ENCODE measurements around the gene KNDC1. TPM values are rescaled to one million over a fixed set of nuclear protein-coding genes. Genes with fewer than 3 reads are reported as not detected.
"Not testable (repeated sequence)": the region's sequence is repeated elsewhere in the genome, so short reads cannot be mapped to it uniquely, and the experiment has no call there.

The KNDC1 gene
- total RNA-seq, 1 donor from 2014 or later, result 0.54 TPM

DNA sequence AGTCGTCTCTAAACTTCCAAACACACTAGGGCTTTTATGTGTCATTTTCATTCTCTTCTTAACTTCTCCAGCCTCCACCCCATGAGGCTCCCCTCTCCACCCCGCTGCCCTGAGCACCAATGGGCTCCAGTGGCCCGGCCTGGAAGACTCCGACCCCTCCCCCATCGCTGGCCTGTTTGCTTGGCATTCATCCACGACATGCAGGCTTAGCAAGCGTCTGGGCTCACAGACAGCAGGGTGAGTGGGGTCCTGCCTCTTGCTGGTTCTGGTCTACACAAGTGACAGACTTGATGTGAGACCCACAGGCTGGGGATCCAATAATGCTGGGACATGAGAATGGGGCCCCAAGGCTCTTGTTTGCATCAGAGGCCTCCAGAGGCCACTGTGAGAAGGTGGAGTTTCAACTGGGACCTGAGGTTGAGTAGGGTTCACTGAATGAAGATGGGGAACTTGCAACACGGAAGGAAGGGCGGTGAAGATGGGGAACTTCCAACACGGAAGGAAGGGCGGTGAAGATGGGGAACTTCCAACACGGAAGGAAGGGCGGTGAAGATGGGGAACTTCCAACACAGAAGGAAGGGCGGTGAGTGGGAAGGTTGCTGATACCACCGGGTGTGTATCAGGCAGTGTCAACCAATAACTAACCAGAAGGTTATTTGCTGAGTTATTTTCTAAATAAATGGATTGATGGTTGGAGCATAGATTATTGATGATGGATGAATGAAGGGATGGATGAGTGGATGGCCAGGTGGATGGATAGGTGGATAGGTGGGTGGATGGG lies 14.0 kb downstream of the KNDC1 start:
- H3K36me3 Mint-ChIP-seq (ENCODE audit: low read depth), result no peaks in the 10 kb centered on the region
- intact Hi-C loops (cut with micrococcal nuclease), result no loop called here
- peaks cover 6% of the 10 kb centered on the region for H3K27me3 Mint-ChIP-seq (ENCODE audit: insufficient read depth)
- H3K9me3 Mint-ChIP-seq, result peaks cover 25% of the 10 kb centered on the region
- H3K4me1 Mint-ChIP-seq (ENCODE audit: low read depth), result no peaks in the 10 kb centered on the region
- H3K4me3 Mint-ChIP-seq, result no peak overlapping the region
- H3K27ac Mint-ChIP-seq, result no peak overlapping the region
- no peak for DNase-seq (ENCODE audit: low spot score)

DNA sequence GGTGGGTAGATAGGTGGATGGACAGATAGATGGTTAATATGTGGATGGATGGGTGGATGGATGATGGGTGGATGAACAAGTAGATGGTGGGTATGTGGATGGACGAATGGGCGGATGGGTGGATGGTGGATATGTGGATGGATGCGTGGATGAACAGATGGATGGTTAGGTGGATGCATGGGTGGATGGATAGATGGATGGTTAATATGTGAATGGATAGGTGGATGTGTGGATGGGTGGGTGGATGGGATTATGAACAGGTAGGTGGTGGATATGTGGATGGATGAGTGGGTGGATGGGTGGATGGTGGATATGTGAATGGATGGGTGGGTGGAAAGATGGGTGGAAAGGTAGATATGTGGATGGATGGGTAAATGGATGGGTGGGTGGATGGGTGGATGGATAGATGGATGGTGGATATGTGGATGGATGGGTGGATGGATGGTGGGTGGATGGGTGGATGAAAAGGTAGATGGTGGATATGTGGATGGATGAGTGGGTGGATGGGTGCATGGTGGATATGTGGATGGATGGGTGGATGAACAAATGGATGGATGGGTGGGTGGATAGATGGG lies 14.8 kb downstream of the KNDC1 start:
- no peaks in the 10 kb centered on the region for H3K4me1 Mint-ChIP-seq (ENCODE audit: low read depth)
- intact Hi-C loops (cut with micrococcal nuclease), result no loop called here
- peaks cover 25% of the 10 kb centered on the region for H3K9me3 Mint-ChIP-seq
- H3K27me3 Mint-ChIP-seq (ENCODE audit: insufficient read depth), result peaks cover 6% of the 10 kb centered on the region
- no peak for DNase-seq (ENCODE audit: low spot score)
- no peak overlapping the region for H3K27ac Mint-ChIP-seq
- no peaks in the 10 kb centered on the region for H3K36me3 Mint-ChIP-seq (ENCODE audit: low read depth)
- no peak overlapping the region for H3K4me3 Mint-ChIP-seq

DNA sequence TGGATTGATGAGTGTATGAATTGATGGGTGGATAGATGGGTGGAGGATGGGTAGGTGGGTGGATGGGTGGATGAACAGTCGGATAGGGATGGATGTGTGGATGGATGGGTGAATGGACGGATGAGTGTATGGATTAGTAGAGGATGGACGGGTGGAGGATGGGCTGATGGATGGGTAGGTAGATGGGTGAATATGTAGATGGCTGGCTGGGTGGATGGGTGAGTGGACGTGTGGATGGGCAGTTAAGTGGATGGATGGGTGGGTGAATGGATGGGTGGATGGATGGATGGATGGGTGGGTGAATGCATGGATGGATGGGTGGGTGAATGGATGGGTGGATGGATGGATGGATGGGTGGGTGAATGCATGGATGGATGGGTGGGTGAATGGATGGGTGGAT lies 15.6 kb downstream of the KNDC1 start:
- H3K36me3 Mint-ChIP-seq (ENCODE audit: low read depth); DNase-seq (ENCODE audit: low spot score); H3K4me1 Mint-ChIP-seq (ENCODE audit: low read depth); H3K27ac Mint-ChIP-seq; H3K4me3 Mint-ChIP-seq; intact Hi-C loops (cut with micrococcal nuclease); H3K27me3 Mint-ChIP-seq (ENCODE audit: insufficient read depth): not testable (repeated sequence)
- H3K9me3 Mint-ChIP-seq, result peaks cover 25% of the 10 kb centered on the region

- Mint-ChIP-seq H3K4me1 (ENCODE audit: low read depth) (no peaks in the 10 kb centered on the region), H3K27ac (no peak overlapping the region), H3K9me3 (peaks cover 25% of the 10 kb centered on the region), H3K36me3 (ENCODE audit: low read depth) (no peaks in the 10 kb centered on the region), H3K4me3 (no peak overlapping the region), H3K27me3 (ENCODE audit: insufficient read depth) (peaks cover 6% of the 10 kb centered on the region)
- no peak for DNase-seq (ENCODE audit: low spot score)
- intact Hi-C loops (cut with micrococcal nuclease), result no loop called here
These were observed 16.5 kb downstream of the KNDC1 start for GRCh38 chr10:133176546-133176945.

- Mint-ChIP-seq H3K9me3 (peaks cover 25% of the 10 kb centered on the region), H3K4me1 (ENCODE audit: low read depth) (no peaks in the 10 kb centered on the region), H3K27me3 (ENCODE audit: insufficient read depth) (no peaks in the 10 kb centered on the region), H3K36me3 (ENCODE audit: low read depth) (no peaks in the 10 kb centered on the region), H3K4me3 (no peak overlapping the region), H3K27ac (no peak overlapping the region)
- intact Hi-C loops (cut with micrococcal nuclease), result no loop called here
- DNase-seq (ENCODE audit: low spot score), result no peak
These were observed 17.6 kb downstream of the KNDC1 start for GRCh38 chr10:133177380-133178157.

DNA sequence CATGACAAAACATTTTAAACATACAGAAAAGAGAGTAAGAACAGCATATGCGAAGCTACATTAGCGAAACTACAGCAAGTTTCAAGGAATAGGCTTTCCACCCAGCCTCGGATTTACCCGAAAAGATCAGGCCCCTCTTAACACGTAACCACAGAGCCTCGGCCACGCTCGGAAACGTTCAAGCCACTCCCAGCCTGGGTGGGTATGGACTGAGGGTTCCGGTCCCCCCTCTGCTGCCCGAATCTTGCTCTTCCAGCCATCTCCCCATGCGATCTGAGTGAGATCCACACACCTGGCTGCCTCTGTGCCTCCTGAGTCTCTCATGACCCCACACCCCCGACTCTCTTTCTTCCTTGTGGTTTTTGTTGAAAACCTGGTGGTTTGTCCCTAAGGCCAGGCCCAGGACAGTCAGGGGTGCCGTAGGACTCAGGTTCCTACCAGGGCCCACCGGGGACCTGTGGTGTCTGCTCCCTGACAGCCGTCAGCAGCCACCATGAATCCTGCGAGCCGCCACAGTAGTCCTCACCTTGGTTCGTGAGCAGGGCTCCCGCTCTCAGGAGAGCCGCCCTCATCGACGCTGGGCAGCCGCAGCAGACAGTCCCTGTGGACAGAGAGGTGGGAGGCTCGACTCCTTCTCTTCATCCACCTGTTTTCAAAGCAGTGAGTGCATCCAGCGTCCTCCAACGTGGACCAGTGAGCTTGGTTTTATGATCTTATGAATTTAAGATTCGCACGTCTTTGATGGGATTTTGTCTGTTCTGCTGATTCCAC lies 18.5 kb downstream of the KNDC1 start:
- intact Hi-C loops (cut with micrococcal nuclease), result no loop called here

GRCh38 chr10:133179128-133179520 lies 19.1 kb downstream of the KNDC1 start:
- intact Hi-C loops (cut with micrococcal nuclease), result no loop called here
- Mint-ChIP-seq H3K36me3 (ENCODE audit: low read depth) (no peaks in the 10 kb centered on the region), H3K4me3 (no peak overlapping the region), H3K27ac (no peak overlapping the region), H3K27me3 (ENCODE audit: insufficient read depth) (no peaks in the 10 kb centered on the region), H3K9me3 (peaks cover 29% of the 10 kb centered on the region), H3K4me1 (ENCODE audit: low read depth) (no peaks in the 10 kb centered on the region)
- no peak for DNase-seq (ENCODE audit: low spot score)

More for the DNA sequence above, 18.5 kb downstream of the KNDC1 start:
- Mint-ChIP-seq H3K27me3 (ENCODE audit: insufficient read depth) (no peaks in the 10 kb centered on the region), H3K9me3 (peaks cover 25% of the 10 kb centered on the region), H3K36me3 (ENCODE audit: low read depth) (no peaks in the 10 kb centered on the region), H3K4me1 (ENCODE audit: low read depth) (no peaks in the 10 kb centered on the region), H3K4me3 (no peak overlapping the region), H3K27ac (no peak overlapping the region)
- no peak for DNase-seq (ENCODE audit: low spot score)

- H3K4me1 Mint-ChIP-seq (ENCODE audit: low read depth), result no peaks in the 10 kb centered on the region
- H3K4me3 Mint-ChIP-seq, result no peak overlapping the region
- intact Hi-C loops (cut with micrococcal nuclease), result no loop called here
- no peaks in the 10 kb centered on the region for H3K36me3 Mint-ChIP-seq (ENCODE audit: low read depth)
- H3K27me3 Mint-ChIP-seq (ENCODE audit: insufficient read depth), result no peaks in the 10 kb centered on the region
- DNase-seq (ENCODE audit: low spot score), result no peak
- peaks cover 28% of the 10 kb centered on the region for H3K9me3 Mint-ChIP-seq
- no peak overlapping the region for H3K27ac Mint-ChIP-seq
These were observed 19.6 kb downstream of the KNDC1 start for GRCh38 chr10:133179651-133180050.

DNA sequence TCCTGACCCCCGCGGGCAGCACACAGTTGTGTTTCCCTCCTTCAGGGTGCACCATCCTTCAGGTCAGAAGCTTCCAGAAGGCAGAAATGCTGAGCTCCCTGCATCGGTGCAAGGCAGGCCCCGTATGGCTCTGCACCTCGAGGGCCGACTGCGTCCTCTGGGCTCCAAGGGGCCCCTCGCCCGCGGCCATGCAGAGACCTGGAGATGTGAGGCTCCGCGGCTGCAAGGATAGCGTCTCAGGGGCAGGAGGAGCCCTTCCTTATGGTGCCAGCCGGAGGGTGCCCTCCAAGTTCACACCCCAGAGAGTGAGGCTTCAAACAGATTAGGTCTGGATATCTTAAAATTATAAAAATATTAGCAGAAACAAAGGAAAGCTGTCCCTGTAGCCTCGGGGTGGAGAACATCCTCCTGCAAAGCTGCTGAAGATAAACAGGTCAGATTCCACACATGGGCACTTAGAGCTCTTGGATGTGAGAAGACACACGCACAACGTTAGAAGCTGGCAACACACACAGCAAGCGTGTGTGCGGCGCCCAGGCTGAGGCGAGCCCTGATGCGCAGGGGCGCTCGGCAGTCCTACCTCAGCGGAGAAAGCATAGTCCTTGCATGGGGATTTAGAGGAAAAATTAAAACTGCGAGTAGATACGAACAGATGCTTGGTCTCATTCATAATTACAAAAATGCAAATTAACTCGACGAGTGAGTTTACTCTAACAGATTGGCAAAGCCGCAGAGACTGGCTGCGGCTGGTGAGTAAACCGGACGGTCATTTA lies 20.4 kb downstream of the KNDC1 start:
- no peak overlapping the region for H3K27ac Mint-ChIP-seq
- no peak for DNase-seq (ENCODE audit: low spot score)
- H3K36me3 Mint-ChIP-seq (ENCODE audit: low read depth), result no peaks in the 10 kb centered on the region
- H3K9me3 Mint-ChIP-seq, result peaks cover 26% of the 10 kb centered on the region
- H3K4me3 Mint-ChIP-seq, result no peak overlapping the region
- H3K4me1 Mint-ChIP-seq (ENCODE audit: low read depth), result no peaks in the 10 kb centered on the region
- no peaks in the 10 kb centered on the region for H3K27me3 Mint-ChIP-seq (ENCODE audit: insufficient read depth)
- intact Hi-C loops (cut with micrococcal nuclease), result no loop called here

- H3K36me3 Mint-ChIP-seq (ENCODE audit: low read depth), result no peaks in the 10 kb centered on the region
- no peaks in the 10 kb centered on the region for H3K4me1 Mint-ChIP-seq (ENCODE audit: low read depth)
- no peak overlapping the region for H3K4me3 Mint-ChIP-seq
- intact Hi-C loops (cut with micrococcal nuclease), result no loop called here
- DNase-seq (ENCODE audit: low spot score), result no peak
- H3K27me3 Mint-ChIP-seq (ENCODE audit: insufficient read depth), result no peaks in the 10 kb centered on the region
- H3K9me3 Mint-ChIP-seq, result peaks cover 26% of the 10 kb centered on the region
- H3K27ac Mint-ChIP-seq, result no peak overlapping the region
These were observed 21.1 kb downstream of the KNDC1 start for GRCh38 chr10:133180965-133181639.

DNA sequence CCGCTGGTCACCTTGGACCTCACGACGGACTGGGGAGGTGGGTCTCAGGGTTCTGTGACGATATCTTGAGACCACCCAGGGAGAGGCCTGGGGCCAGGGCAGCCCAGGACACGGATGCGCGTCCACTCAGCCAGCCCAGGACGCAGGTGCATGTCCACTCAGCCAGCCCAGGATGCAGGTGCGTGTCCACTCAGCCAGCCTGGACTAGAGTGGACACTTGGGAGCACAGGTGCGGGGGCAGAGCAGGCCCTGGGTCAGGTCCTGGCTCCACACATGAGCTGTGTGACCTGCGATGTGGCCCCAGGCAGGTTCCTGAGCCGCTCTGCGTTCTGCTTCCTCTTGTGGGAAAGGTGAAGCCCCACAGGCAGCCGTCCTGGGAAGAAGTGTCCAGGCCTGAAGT lies 22.2 kb downstream of the KNDC1 start:
- no peaks in the 10 kb centered on the region for H3K27me3 Mint-ChIP-seq (ENCODE audit: insufficient read depth)
- intact Hi-C loops (cut with micrococcal nuclease), result no loop called here
- DNase-seq (ENCODE audit: low spot score), result no peak
- H3K36me3 Mint-ChIP-seq (ENCODE audit: low read depth), result no peaks in the 10 kb centered on the region
- H3K4me3 Mint-ChIP-seq, result no peak overlapping the region
- H3K9me3 Mint-ChIP-seq, result peaks cover 22% of the 10 kb centered on the region
- H3K27ac Mint-ChIP-seq, result no peak overlapping the region
- H3K4me1 Mint-ChIP-seq (ENCODE audit: low read depth), result no peaks in the 10 kb centered on the region

Data from activated T-helper 1 cell treated with anti-CD3 and anti-CD28 coated beads, Interleukin-12 subunit alpha, Interleukin-12 subunit beta, Interleukin-2, Interleukin-4 antibody, amounts not matched to agents 30 ng/mL and 10 ng/mL and 1 ng/mL, durations not matched to agents 14 hours and 24 hours and 36 hours (primary cell).